Stimulated activated CD4-positive, alpha-beta T cell treated with anti-CD3 and anti-CD28 coated beads, Interleukin-4, amount 100 ng/mL, for 24 hours (primary cell): ENCODE results near the gene F11.
"Not testable (repeated sequence)": the region's sequence is repeated elsewhere in the genome, so short reads cannot be mapped to it uniquely, and the experiment has no call there.

Source experiments
- DNase-seq: peaks from one replicate; pipeline ENCODE4 v3.0.0-alpha.2; 2020

F11 gene

GRCh38 chr4:186265683-186266652 is at the start of gene F11:
Gene F11 (plus strand): TSS chr4:186266189. CDS start chr4:186267137, 948 bp downstream.
- no peak for DNase-seq

DNA sequence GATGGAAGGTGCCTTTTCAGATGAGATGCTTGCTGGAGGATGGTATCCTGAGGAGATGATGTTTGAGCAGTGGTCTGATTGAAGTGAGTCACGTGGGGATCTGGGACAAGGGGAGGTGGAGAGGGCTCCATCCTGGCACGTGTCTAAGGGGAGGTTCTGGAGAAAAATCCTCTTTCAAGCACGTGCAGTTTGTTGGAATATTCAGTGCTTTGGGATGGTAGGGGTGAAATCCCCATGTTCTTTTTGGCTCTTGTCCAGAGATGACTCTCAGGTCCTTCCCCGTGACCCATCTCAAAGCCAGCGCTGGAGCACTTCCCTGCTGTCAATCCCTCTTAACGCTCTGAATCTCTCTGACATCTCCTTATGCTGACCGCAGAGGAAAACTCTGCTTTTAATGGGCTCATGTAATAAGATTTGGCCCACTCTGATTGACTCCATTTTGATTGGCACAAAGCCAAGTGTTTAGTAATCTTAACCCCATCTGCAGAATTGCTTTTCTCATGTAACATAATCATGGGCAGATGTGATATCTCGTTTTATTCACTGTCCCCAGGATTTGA is 49.4 kb upstream of the F11 start:
- DNase-seq: no peak

- DNase-seq: no peak
These were observed 48.2 kb upstream of the F11 start for GRCh38 chr4:186217733-186218293.

DNA sequence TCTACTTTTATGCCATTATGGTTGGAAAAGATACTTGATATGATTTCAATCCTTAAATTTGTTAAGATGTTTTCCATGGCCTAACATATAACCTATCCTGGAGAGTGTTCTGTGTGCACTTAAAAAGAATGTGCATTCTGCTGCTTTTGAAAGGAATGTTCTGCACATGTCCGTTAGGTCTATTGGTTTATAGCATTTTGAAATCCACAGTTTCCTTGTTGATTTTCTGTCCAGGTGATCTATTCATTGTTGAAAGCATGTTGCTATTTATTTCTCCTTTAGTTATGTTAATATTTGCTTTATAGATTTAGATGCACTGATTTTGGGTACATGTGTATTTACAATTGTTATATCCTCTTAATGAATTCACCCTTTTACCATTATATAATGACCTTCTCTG is 44.4 kb upstream of the F11 start:
- DNase-seq: no peak

GRCh38 chr4:186225848-186226247 is 40.1 kb upstream of the F11 start:
- no peak for DNase-seq

GRCh38 chr4:186226521-186227189 is 39.3 kb upstream of the F11 start:
- DNase-seq: no peak

GRCh38 chr4:186227221-186227620 is 38.8 kb upstream of the F11 start, which contains the start of gene KLKB1:
Gene KLKB1 (plus strand): TSS chr4:186227507. CDS start chr4:186228196, 689 bp downstream.
- DNase-seq: no peak

- no peak for DNase-seq
These were observed 38.1 kb upstream of the F11 start for GRCh38 chr4:186227744-186228513.

GRCh38 chr4:186228514-186228894 is 37.5 kb upstream of the F11 start:
- no peak for DNase-seq

- DNase-seq: no peak
These were observed 31.6 kb upstream of the F11 start for GRCh38 chr4:186234367-186234766.

GRCh38 chr4:186236126-186236525 is 29.9 kb upstream of the F11 start:
- no peak for DNase-seq

GRCh38 chr4:186240452-186240847 is 25.5 kb upstream of the F11 start:
- DNase-seq: no peak

DNA sequence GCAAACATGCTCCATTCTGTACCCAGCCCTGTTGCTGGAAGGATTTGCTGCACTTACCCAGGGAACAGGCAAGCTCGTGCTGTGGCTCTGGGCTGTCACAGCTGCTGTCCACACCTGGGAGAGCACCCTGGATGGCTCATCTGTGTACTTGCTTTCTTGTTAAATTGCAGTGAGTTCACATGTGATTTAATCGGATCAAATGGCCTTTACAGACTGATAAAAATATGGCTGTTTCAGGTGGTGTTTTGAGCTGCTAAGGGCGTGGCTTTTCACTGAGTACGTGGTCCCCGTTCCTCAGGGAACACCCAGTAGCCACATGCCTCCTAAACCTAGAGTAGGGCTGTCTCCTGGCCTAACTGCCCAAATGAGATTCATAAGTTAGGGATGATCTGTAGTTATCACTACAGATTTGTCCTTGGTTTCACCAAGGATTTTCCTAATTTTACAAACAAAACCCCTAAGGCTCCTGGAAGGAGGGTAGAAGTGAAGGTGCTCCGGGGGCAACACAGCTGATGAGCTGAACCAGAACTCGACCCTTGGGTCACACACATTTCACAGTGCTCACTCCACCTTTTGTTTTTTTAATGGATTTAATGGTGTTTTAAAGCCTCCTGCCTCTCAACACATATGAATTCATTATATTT is 25.0 kb upstream of the F11 start:
- DNase-seq: no peak

- no peak for DNase-seq
These were observed 24.4 kb upstream of the F11 start for GRCh38 chr4:186241616-186242015.

DNA sequence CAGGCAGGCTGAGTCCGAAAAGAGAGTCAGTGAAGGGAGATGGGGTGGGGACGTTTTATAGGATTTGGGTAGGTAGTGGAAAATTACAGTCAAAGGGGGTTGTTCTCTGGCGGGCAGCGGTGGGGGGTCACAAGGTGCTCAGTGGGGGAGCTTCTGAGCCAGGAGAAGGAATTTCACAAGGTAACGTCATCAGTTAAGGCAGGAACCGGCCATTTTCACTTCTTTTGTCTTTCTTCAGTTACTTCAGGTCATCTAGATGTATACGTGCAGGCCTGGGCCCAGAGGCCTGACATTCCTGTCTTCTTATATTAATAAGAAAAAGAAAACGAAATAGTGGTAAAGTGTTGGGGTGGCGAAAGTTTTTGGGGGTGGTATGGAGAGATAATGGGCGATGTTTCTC is 24.0 kb upstream of the F11 start:
- not testable (repeated sequence) for DNase-seq

GRCh38 chr4:186243331-186243730 is 22.7 kb upstream of the F11 start:
- no peak for DNase-seq

- no peak for DNase-seq
These were observed 21.2 kb upstream of the F11 start for GRCh38 chr4:186244835-186245234.

- not testable (repeated sequence) for DNase-seq
These were observed 18.8 kb upstream of the F11 start for GRCh38 chr4:186247062-186247752.

- no peak for DNase-seq
These were observed 17.3 kb upstream of the F11 start for GRCh38 chr4:186248643-186249042.

GRCh38 chr4:186249785-186250754 is 15.9 kb upstream of the F11 start:
- no peak for DNase-seq
